ENCODE results near the gene TOR1AIP2. TPM values are rescaled to one million over a fixed set of nuclear protein-coding genes. Genes with fewer than 3 reads are reported as not detected.

TOR1AIP2 gene
- total and polyA plus RNA-seq, 2 donors (not counting 3 experiments of a cell fraction or from before 2014, with no cell fraction given), result 18.6 to 101 TPM

DNA sequence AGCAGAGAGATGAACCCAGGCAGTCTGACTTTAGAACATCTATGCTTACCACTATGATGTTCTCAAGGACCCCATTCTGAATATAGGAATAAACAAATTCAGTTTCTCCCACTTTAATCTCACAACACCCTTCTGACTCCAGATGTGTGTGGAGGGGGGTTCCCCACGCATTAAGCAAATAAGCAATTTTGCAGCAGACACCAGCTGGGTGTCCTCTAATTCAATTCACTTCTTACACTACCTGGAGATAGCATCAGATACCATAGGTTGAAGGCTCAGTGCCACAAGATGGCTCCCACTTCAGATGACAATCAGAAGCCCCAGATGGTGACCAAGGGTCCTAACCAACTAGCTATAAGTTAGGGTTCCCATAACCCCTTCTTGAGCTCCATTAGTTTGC is 46.7 kb upstream of the TOR1AIP2 start:
- no peak overlapping the region for H3K4me2 ChIP-seq (ENCODE audit: insufficient read depth, low read length)
- H3K36me3 ChIP-seq (ENCODE audit: control insufficient read depth in 2 of 2, extremely low read depth in 1 of 2, insufficient read depth in 2 of 2, low read length in 2 of 2), result peaks cover 0 to 3% of the 10 kb centered on the region in 2 experiments
- no peaks in the 10 kb centered on the region for H4K20me1 ChIP-seq (replicated peaks; ENCODE audit: control insufficient read depth, extremely low read depth, insufficient read depth, low read length)
- no TSS peak for BruUV-seq (replicated peaks)
- no peak overlapping the region for H2AFZ ChIP-seq (ENCODE audit: low read depth, low read length)
- H3K4me3 ChIP-seq (replicated peaks in 1 of 3; ENCODE audit: insufficient read depth in 1 of 3, low read depth in 1 of 3, low read length in 3 of 3), result no peak overlapping the region
- intact Hi-C loops (cut with micrococcal nuclease), result no loop called here
- H3K9me1 ChIP-seq (replicated peaks; ENCODE audit: control insufficient read depth, extremely low read depth, insufficient read depth, low read length), result no peaks in the 10 kb centered on the region
- dilution Hi-C loops (cut with MboI; ENCODE audit: extremely low pct_ligation_motif_present, low sequenced_read_pairs), result no loop called here
- FAIRE-seq (no peak), DNase-seq (ENCODE audit: low read depth, low spot score) (no peak)
- TF ChIP-seq, protein P1, sequence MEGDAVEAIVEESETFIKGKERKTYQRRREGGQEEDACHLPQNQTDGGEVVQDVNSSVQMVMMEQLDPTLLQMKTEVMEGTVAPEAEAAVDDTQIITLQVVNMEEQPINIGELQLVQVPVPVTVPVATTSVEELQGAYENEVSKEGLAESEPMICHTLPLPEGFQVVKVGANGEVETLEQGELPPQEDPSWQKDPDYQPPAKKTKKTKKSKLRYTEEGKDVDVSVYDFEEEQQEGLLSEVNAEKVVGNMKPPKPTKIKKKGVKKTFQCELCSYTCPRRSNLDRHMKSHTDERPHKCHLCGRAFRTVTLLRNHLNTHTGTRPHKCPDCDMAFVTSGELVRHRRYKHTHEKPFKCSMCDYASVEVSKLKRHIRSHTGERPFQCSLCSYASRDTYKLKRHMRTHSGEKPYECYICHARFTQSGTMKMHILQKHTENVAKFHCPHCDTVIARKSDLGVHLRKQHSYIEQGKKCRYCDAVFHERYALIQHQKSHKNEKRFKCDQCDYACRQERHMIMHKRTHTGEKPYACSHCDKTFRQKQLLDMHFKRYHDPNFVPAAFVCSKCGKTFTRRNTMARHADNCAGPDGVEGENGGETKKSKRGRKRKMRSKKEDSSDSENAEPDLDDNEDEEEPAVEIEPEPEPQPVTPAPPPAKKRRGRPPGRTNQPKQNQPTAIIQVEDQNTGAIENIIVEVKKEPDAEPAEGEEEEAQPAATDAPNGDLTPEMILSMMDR (IDR thresholded peaks at IDR 0.05; ENCODE audit: extremely low read depth in 1 of 2, insufficient read depth in 1 of 2, low read depth in 1 of 2, low read length in 2 of 2), result no peak
- TF ChIP-seq POLR2A (IDR thresholded peaks at IDR 0.05; ENCODE audit: low read depth, low read length) (no peak), JUN (IDR thresholded peaks at IDR 0.05; ENCODE audit: borderline replicate concordance, insufficient read depth, insufficient read length, low read depth) (no peak), EZH2 (IDR thresholded peaks at IDR 0.05; ENCODE audit: borderline replicate concordance, low read depth, low read length, severe bottlenecking) (no peak), POLR2AphosphoS5 (IDR thresholded peaks at IDR 0.05; ENCODE audit: insufficient read depth, low read depth, low read length) (no peak)
- H3K27ac ChIP-seq (ENCODE audit: insufficient read depth, low read depth, low read length), result no peak overlapping the region
- ChIA-PET POLR2A (no interaction called here), CTCF (interaction anchor here (1.7 kb wide), 1 partner anchor 128 kb away, joined by 3 read pairs; no protein-coding TSS in a partner anchor)
- H3K79me2 ChIP-seq (ENCODE audit: control insufficient read depth, insufficient read depth, low read length), result no peaks in the 10 kb centered on the region
- H3K27me3 ChIP-seq (ENCODE audit: control insufficient read depth in 2 of 2, insufficient read depth in 2 of 2, low read length in 2 of 2), result no peaks in the 10 kb centered on the region
- H3K9ac ChIP-seq (replicated peaks; ENCODE audit: extremely low read depth, insufficient read depth, low read length), result no peak overlapping the region
- H3K4me1 ChIP-seq (ENCODE audit: control insufficient read depth, extremely low read depth, insufficient read depth, low read length), result no peaks in the 10 kb centered on the region
- no peaks in the 10 kb centered on the region for H3K9me3 ChIP-seq (replicated peaks; ENCODE audit: control insufficient read depth, insufficient read depth, low read length)

DNA sequence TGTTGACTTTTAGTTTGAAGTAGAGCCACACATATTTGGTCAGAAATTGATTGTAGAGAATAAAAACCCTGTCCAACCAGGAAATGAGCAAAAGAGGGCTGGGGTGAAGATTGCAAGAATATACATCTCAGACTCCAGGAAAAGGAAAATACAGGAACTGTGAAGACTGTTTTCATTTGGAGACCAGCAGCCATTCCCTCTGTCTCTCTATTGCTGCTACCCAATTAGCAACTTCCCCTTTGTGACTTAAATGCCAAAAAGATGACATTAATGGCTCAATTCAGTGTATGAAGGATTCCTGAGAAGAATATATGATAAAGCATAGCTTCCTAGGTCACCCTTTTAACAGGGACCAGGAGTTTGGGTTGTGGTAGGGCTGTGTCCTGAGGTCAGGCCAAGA is 45.4 kb upstream of the TOR1AIP2 start:
- H3K27ac ChIP-seq (ENCODE audit: insufficient read depth, low read depth, low read length), result no peak overlapping the region
- intact Hi-C loops (cut with micrococcal nuclease) (no loop called here), dilution Hi-C loops (cut with MboI; ENCODE audit: extremely low pct_ligation_motif_present, low sequenced_read_pairs) (no loop called here)
- no peaks in the 10 kb centered on the region for H4K20me1 ChIP-seq (replicated peaks; ENCODE audit: control insufficient read depth, extremely low read depth, insufficient read depth, low read length)
- no peak overlapping the region for H3K4me2 ChIP-seq (ENCODE audit: insufficient read depth, low read length)
- TF ChIP-seq GATA2 (IDR thresholded peaks at IDR 0.05; ENCODE audit: insufficient read depth, insufficient read length, low read depth, low read length), result no peak
- no peak for TF ChIP-seq POLR2AphosphoS5 (IDR thresholded peaks at IDR 0.05; ENCODE audit: insufficient read depth, low read depth, low read length)
- TF ChIP-seq EZH2 (IDR thresholded peaks at IDR 0.05; ENCODE audit: borderline replicate concordance, low read depth, low read length, severe bottlenecking), result no peak
- CTCF ChIA-PET, result interaction anchor here (1.3 to 1.8 kb wide), 3 partner anchors 10 to 246 kb away, joined by 3 to 5 read pairs (median 3); no protein-coding TSS in a partner anchor
- POLR2A ChIA-PET, result no interaction called here
- no peaks in the 10 kb centered on the region for H3K4me1 ChIP-seq (ENCODE audit: control insufficient read depth, extremely low read depth, insufficient read depth, low read length)
- DNase-seq (ENCODE audit: low read depth, low spot score), result no peak
- no peaks in the 10 kb centered on the region for H3K9me3 ChIP-seq (replicated peaks; ENCODE audit: control insufficient read depth, insufficient read depth, low read length)
- no peak overlapping the region for H3K4me3 ChIP-seq (replicated peaks in 1 of 3; ENCODE audit: insufficient read depth in 1 of 3, low read depth in 1 of 3, low read length in 3 of 3)
- peaks cover 1% of the 10 kb centered on the region for H3K9me1 ChIP-seq (replicated peaks; ENCODE audit: control insufficient read depth, extremely low read depth, insufficient read depth, low read length)
- FAIRE-seq, result no peak
- no peaks in the 10 kb centered on the region for H3K27me3 ChIP-seq (ENCODE audit: control insufficient read depth in 2 of 2, insufficient read depth in 2 of 2, low read length in 2 of 2)
- H2AFZ ChIP-seq (ENCODE audit: low read depth, low read length), result no peak overlapping the region
- peaks cover 0 to 6% of the 10 kb centered on the region in 2 experiments for H3K36me3 ChIP-seq (ENCODE audit: control insufficient read depth in 2 of 2, extremely low read depth in 1 of 2, insufficient read depth in 2 of 2, low read length in 2 of 2)
- H3K79me2 ChIP-seq (ENCODE audit: control insufficient read depth, insufficient read depth, low read length), result no peaks in the 10 kb centered on the region
- no TSS peak for BruUV-seq (replicated peaks)
- H3K9ac ChIP-seq (replicated peaks; ENCODE audit: extremely low read depth, insufficient read depth, low read length), result no peak overlapping the region

Data from endothelial cell of umbilical vein (primary cell).